Measurements from ENCODE around the gene GP1BB. TPM values are rescaled to one million over a fixed set of nuclear protein-coding genes. Genes with fewer than 3 reads are reported as not detected.

Gene GP1BB
- total and polyA plus RNA-seq, 2 donors (not counting 3 experiments of a cell fraction or from before 2014, with no cell fraction given): 1.7 to 6.2 TPM

GRCh38 chr22:19757985-19758895 lies 34.9 kb downstream of the GP1BB start:
- Histone ChIP-seq H3K9me3 (replicated peaks; ENCODE audit: control insufficient read depth, insufficient read depth, low read length) (no peaks in the 10 kb centered on the region), H3K4me1 (ENCODE audit: control insufficient read depth, extremely low read depth, insufficient read depth, low read length) (peaks cover 12% of the 10 kb centered on the region), H3K36me3 (ENCODE audit: control insufficient read depth in 2 of 2, extremely low read depth in 1 of 2, insufficient read depth in 2 of 2, low read length in 2 of 2) (no peaks in the 10 kb centered on the region), H3K9me1 (replicated peaks; ENCODE audit: control insufficient read depth, extremely low read depth, insufficient read depth, low read length) (no peaks in the 10 kb centered on the region), H3K27me3 (ENCODE audit: control insufficient read depth in 2 of 2, insufficient read depth in 2 of 2, low read length in 2 of 2) (peaks cover 34 to 62% of the 10 kb centered on the region in 2 experiments), H3K4me3 (replicated peaks in 1 of 3; ENCODE audit: insufficient read depth in 1 of 3, low read depth in 1 of 3, low read length in 3 of 3) (peak overlapping the region in 1 of 3 experiments; percentile 13), H3K9ac (replicated peaks; ENCODE audit: extremely low read depth, insufficient read depth, low read length) (no peak overlapping the region), H4K20me1 (replicated peaks; ENCODE audit: control insufficient read depth, extremely low read depth, insufficient read depth, low read length) (no peaks in the 10 kb centered on the region), H3K4me2 (ENCODE audit: insufficient read depth, low read length) (no peak overlapping the region), H3K79me2 (ENCODE audit: control insufficient read depth, insufficient read depth, low read length) (peaks cover 19% of the 10 kb centered on the region), H2AFZ (ENCODE audit: low read depth, low read length) (no peak overlapping the region), H3K27ac (ENCODE audit: insufficient read depth, low read depth, low read length) (no peak overlapping the region)
- dilution Hi-C loops (cut with MboI; ENCODE audit: extremely low pct_ligation_motif_present, low sequenced_read_pairs): no loop called here
- ChIA-PET POLR2A (no interaction called here), CTCF (interaction anchor here (1.4 to 5.6 kb wide), 3 partner anchors 14 to 154 kb away, joined by 4 to 73 read pairs (median 8); no protein-coding TSS in a partner anchor)
- DNase-seq (ENCODE audit: low read depth, low spot score) (no peak), FAIRE-seq (no peak)
- no TSS peak for BruUV-seq (replicated peaks)
- intact Hi-C loops (cut with micrococcal nuclease): loop anchor here (5.0 kb wide), 1 partner anchor 94 kb away; the partner anchor contains the start of genes GNB1L and RTL10
- TF ChIP-seq EZH2 (IDR thresholded peaks at IDR 0.05; ENCODE audit: borderline replicate concordance, low read depth, low read length, severe bottlenecking) (no peak), POLR2A (IDR thresholded peaks at IDR 0.05; ENCODE audit: low read depth, low read length) (no peak), CTCF (IDR thresholded peaks at IDR 0.05; ENCODE audit: extremely low read depth in 1 of 2, insufficient read depth in 1 of 2, low read depth in 1 of 2, low read length in 2 of 2) (no peak)

All from endothelial cell of umbilical vein (primary cell).